HTR-8/SVneo (cell line): Measurements from ENCODE around the gene GEMIN5.
"Not testable (repeated sequence)": the region's sequence is repeated elsewhere in the genome, so short reads cannot be mapped to it uniquely, and the experiment has no call there.

Source experiments
- DNase-seq: peaks from one replicate; pipeline ENCODE4 v3.0.0; 2011; ENCODE audit warnings: low spot score, mixed read lengths; ENCODE audit not compliant: insufficient read length
- FAIRE-seq: peaks from 2 replicates; lab custom pipeline; 2011; peaks lifted over from hg19 to GRCh38; lab: Jason Lieb, UNC

GEMIN5 gene

DNA sequence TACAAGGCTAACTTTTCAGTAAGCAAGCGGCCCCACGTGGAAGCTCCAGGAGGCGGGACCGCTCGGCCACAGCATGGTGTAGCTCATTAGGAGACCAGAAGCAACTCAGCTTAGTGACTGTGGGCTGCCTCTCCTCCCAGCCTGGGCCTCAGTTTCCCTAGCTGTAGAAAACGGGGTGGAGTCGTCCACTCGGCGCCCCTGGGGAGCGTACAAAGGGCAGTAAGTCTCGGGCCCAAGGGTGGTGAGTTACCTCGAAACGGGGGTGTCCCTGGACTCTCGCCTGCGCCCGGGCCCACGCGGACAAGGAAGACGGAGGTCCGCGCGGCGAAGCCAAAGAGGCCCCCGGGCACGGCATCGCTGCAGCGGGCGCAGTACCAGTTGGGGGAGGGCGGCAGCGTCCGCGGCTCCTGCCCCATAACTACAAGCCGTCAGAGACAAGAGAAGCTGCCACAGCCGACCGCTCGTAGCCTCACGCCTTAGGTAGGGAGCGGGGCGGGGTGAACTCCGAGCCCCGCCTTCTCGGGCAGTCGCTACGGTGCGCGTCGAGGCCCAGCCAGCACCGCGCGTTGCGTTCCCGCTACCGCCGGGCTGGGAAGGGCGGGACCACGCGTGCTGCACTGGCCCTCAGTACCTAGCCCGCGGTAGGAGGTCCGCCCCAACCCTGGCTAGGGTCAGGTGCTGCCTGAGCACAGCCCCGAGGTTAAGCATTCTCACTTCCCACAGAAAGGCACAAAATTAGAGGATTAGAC lies at the start of gene GEMIN5:
GEMIN5 (minus strand) TSS at position 494 of the 749 bp plus-strand sequence; CDS start at position 416, 78 bp downstream.
- peak; percentile 88 for DNase-seq
- peak; percentile 58 for FAIRE-seq

DNA sequence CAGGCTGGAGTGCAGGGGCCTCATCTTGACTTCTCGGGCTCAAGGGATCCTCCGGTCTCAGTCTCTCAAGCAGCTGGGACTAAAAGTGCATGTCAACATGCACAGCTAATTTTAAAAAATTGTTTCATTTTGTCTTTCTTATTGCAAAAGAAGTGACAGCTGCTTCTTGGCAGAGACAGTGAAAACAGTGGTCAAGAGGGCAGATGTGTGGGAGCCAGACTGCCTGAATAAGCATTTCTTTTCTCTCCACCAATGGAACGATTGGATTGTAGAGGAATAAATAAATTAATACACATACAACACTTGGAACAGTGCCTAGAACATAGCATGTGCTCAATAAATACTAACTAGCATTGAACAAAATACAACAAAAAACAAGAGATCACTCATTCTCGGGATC lies 48.1 kb upstream of the GEMIN5 start:
- no peak for FAIRE-seq

DNA sequence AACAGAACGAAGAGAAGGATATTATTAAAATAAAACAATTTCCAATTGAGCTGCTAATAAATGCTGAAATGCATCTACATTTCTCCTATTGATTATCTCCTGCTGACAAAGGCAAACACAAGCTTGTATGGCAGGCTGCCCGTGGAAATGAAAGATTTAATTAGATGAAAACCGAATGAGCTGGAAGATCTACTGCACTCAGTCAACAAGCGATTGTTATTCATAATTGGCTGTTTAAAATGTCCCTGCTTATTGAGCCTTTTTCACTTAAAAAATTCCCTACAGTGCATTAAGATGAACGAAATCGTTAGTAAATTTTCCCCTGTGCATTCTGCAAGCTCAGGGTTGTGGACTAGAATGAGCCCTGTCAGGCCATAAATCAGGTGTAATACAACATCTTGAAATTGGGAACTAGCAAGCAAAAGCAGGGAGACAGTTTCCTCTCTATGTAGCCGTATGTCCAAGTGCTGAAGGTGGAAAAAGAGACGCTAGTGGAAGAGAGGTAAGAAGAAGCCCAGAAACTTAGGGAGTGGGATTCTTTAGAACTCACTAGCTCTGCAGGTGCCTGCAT lies 47.0 kb upstream of the GEMIN5 start:
- FAIRE-seq (no peak), DNase-seq (no peak)

More for the DNA sequence above, 48.1 kb upstream of the GEMIN5 start:
- no peak for DNase-seq

DNA sequence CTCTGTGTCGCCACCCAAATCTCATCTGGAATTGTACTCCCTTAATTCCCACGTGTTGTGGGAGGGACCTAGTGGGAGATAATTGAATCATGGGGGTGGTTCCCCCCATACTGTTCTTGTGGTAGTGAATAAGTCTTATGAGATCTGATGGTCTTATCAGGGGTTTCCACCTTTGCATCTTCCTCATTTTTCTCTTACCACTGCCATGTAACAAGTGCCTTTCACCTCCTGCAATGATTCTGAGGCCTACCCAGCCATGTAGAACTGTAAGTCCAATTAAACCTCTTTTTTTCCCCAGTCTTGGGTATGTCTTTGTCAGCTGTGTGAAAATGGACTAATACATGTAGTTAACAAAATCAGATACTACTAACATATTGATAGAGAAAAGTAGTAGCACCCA lies 40.3 kb upstream of the GEMIN5 start:
- not testable (repeated sequence) for FAIRE-seq, DNase-seq

GRCh38 chr5:154977409-154977808 lies 39.4 kb upstream of the GEMIN5 start:
- DNase-seq (no peak), FAIRE-seq (no peak)

DNA sequence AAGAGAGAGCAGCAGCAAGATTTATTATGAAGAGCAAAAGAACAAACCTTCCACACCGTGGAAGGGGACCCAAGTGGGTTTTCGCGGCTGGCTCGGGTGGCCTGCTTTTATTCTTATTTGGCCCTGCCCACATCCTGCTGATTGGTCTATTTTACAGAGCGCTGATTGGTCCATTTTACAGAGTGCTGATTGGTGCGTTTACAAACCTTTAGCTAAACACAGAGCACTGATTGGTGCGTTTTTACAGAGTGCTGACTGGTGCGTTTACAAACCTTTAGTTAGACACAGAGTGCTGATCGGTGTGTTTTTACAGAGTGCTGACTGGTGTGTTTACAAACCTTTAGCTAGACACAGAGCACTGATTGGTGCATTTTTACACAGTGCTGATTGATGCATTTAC lies 38.1 kb upstream of the GEMIN5 start:
- FAIRE-seq, DNase-seq: not testable (repeated sequence)

DNA sequence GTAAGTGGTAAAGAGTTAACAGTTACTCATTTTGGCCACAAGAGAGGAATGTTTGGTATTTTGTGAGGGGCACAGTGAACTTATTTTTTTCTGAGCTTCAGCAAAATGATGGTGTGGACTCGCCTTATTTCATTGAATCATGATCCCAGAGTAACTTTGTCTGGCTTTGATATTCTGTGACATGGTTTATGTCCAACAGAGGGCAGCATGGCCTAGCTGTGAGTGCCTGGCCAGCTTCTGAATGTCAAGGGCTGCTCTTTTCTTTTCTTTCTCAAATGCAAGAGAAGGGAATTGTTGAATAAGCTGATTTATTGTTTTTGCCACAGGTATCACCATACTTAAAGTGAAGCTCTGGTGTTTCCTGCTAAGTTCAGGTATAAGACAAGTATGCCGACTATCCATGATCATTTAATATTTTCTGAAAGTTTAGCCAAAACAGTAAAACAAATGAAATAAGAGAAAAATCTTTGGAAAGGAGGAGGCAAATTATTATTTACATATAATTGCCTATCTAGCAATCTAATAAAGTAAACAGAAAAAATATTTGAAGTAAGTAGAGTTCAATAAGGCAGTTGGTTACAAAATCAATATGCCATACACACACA lies 34.6 kb upstream of the GEMIN5 start:
- no peak for FAIRE-seq
- DNase-seq = peak; percentile 29

GRCh38 chr5:154971501-154971900 lies 33.5 kb upstream of the GEMIN5 start:
- no peak for DNase-seq

DNA sequence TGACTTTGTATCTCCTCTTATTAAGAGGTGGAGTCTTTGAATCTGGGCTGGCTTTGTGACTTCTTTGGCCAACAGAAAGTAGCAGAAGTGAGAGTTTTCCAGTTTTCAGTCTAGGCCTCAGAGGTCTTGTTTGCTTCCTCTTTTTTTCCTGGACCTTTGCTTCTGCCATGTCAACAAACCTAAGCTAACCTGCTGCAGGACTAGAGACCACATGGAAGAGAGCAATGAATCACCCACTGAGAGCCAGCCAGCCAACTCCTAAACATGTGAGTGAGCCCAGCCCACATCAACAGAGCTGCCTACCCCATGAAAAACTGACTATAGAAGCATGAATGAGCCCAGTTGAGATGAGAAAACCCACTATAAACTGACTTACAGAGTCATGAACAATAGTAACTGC lies 32.7 kb upstream of the GEMIN5 start:
- DNase-seq (no peak), FAIRE-seq (no peak)

More at GRCh38 chr5:154971501-154971900, 33.5 kb upstream of the GEMIN5 start:
- FAIRE-seq = no peak

- DNase-seq (no peak), FAIRE-seq (no peak)
Measured at GRCh38 chr5:154968953-154969352, 30.9 kb upstream of the GEMIN5 start.

DNA sequence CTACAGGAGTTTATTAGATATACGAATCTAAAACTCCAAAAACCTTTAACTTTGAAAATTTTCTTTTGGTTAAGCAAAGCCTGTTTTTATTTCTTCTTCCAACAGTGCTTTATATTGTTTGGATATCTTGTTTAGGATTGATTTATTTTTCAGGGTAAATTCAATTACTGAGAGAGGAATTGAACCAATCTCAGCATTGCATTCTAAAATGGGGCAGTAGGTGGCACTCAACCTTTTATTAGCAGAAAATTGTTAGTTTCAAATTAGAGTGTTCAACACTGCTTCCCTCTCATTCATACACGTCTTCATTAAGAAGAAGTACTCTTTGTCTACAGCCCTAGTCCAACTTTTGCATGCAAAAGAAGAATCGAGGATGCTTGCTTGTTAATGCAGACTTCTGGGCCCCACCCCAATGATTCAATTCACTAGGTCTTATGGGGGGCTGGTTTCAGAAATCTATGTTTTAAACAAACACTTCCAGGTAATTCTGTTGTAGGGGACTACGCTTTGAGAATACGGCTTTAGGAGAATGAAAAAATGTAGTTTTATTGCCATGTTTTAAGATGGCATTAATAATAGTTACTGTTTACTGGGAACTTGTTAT lies 29.5 kb upstream of the GEMIN5 start:
- FAIRE-seq = no peak
- DNase-seq = peak; percentile 8

- DNase-seq (no peak), FAIRE-seq (no peak)
Measured at GRCh38 chr5:154966874-154967273, 28.9 kb upstream of the GEMIN5 start.

DNA sequence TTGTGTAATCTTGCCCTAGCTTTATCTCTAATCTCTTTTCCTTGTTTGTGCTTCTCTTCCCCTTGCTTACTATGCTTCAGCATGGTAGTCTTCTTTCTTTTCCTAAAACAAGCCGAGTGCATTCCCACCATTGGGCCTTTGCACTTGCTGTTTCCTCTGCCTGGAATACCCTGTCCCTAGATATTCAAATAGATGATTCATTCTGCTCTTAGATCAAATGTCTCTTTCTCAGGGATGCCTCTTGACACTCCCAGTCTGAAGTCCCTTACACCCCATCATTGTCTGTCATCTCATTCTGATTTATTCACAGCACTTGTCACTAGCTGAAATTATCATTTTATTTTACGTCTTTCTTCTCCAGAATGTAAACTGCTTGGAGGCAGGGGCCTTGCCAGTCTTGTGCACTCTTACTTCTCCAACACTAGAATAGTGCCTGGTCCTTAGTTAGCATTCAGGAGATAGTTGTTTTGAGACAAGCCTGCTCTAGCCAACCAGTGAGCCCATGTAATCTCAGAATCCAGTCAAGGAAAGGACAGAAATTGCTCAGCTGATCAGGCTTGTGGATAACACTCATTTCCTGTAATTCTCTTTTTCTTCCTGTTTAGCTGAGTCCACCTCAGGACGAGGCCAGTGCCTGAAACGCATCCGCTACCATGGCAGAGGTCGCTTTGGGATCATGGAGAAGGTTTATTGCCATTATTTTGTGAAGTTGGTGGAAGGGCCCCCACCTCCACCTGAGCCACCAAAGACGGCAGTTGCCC lies 28.2 kb upstream of the GEMIN5 start:
- FAIRE-seq = no peak
- no peak for DNase-seq

DNA sequence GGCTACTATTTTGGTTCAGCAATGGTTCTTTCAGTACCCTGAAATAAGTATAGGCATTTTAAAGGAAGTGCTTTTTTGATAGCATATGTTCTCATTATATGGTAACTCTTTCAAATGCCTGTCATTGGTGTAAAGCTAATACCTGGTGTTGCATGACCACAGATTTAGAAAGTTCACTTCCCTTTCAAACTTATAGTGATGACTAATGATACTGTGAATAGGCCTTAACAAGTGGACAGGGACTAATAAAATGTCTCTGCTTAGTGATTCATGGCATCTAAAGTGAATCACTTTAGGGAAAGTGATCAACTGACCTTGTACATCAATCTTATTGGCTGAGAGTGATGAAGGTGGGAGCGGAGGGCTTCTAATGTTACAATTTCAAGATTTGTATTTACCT lies 24.5 kb upstream of the GEMIN5 start:
- no peak for FAIRE-seq
- DNase-seq = peak; percentile 15

- DNase-seq = no peak
- FAIRE-seq = no peak
Measured at GRCh38 chr5:154956712-154957111, 18.7 kb upstream of the GEMIN5 start.

- FAIRE-seq = no peak
- no peak for DNase-seq
Measured at GRCh38 chr5:154949781-154950180, 11.8 kb upstream of the GEMIN5 start.

- DNase-seq (no peak), FAIRE-seq (no peak)
Measured at GRCh38 chr5:154948313-154948712, 10.3 kb upstream of the GEMIN5 start.

- DNase-seq (no peak), FAIRE-seq (no peak)
Measured at GRCh38 chr5:154947778-154948177, 9.8 kb upstream of the GEMIN5 start.

GRCh38 chr5:154945695-154946301 lies 7.8 kb upstream of the GEMIN5 start:
- no peak for FAIRE-seq
- DNase-seq = peak; percentile 11

- DNase-seq (no peak), FAIRE-seq (no peak)
Measured at GRCh38 chr5:154944716-154945115, 6.7 kb upstream of the GEMIN5 start.
